Ishikawa (cell line): ENCODE results near the gene ECHDC3.

ENCODE experiments used
- EP300 ChIP-seq: IDR thresholded peaks from 2 replicates; pipeline ENCODE4 v1.6.1; 2012; ENCODE audit warnings: borderline replicate concordance
- REST ChIP-seq: IDR thresholded peaks from 2 replicates; pipeline ENCODE4 v1.6.1; 2012; ENCODE audit warnings: low read depth, mild to moderate bottlenecking

GRCh38 chr10:11789306-11789705, 47.1 kb downstream of the ECHDC3 start:
- no peak for TF ChIP-seq REST
- no peak for TF ChIP-seq EP300
